Right hindlimb (tissue), 1 donor: ENCODE results near the gene EMX1.
"Not testable (repeated sequence)": the region's sequence is repeated elsewhere in the genome, so short reads cannot be mapped to it uniquely, and the experiment has no call there.

Source experiments
- DNase-seq: peaks from one replicate; pipeline ENCODE4 v3.0.0-alpha.2; 2018

Gene EMX1

DNA sequence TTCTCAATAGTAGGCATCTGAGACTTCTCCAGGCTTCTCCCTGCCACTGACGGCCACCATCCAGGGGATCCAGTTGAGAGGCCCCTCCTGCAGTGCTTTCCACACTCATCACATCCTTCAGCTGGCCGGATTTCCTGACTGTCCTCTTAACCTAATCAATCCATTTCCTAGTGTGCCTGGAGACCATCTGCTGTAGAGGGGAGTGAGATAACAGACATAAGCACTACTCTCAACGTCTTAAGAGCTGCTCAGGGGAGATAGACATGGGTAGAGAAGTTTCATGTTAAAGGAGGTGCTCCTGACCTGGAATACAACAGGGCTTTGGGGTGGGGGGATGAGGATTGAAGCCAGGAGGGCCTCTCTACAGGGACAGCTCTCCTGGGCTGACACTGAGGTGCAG lies 15.9 kb upstream of the EMX1 start:
- no peak for DNase-seq

DNA sequence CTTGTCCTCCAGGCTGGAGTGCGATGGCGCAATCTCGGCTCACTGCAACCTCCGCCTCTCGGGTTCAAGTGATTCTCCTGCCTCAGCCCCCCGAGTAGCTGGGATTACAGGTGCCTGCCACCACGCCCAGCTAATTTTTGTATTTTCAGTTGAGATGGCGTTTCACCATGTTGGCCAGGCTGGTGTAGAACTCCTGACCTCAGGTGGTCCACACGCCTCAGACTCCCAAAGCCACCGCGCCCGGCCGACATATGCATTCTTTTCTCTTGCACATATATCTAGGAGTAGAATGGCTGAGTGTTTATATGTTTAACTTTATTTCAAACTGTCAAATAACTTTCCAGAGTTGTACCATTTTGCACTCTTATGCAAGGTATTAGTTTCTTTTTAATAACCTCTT lies 9.9 kb upstream of the EMX1 start:
- not testable (repeated sequence) for DNase-seq

DNA sequence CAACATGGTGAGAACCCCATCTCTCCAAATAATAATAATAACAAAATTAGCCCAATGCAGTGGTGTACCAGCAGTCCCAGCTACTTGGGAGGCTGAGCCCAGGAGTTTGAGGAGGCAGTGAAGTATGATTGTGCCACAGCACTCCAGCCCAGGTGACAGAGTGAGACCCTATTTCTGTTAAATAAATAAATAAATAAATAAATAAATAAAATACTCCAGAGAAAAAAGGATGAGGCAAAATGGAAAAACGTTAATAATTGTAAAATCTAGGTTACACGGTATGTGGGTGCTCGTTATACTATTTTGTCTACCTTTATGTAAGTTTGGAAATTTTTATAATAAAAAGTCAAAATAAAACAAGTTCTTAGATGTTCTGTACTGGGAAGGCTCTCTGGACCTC lies 8.6 kb upstream of the EMX1 start:
- no peak for DNase-seq

DNA sequence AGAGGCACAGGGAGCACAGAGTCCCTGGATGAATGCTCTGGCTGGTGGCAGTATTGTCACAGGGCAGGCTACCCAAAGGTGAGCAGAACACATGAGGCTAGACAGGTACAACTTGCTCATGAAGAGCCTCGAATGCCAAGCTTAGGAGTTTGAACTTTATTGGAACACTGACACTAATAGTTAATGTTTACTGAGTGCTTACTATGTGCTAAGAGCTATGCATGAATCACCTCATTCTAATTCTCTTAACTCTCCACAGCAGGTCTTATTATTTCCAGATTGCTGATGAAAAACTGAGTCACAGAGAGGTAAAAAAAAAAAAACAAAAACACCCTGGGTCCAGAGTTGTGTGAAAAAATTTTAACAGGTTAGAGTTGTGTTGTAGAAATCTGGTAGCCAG lies 6.1 kb upstream of the EMX1 start:
- DNase-seq, result no peak

DNA sequence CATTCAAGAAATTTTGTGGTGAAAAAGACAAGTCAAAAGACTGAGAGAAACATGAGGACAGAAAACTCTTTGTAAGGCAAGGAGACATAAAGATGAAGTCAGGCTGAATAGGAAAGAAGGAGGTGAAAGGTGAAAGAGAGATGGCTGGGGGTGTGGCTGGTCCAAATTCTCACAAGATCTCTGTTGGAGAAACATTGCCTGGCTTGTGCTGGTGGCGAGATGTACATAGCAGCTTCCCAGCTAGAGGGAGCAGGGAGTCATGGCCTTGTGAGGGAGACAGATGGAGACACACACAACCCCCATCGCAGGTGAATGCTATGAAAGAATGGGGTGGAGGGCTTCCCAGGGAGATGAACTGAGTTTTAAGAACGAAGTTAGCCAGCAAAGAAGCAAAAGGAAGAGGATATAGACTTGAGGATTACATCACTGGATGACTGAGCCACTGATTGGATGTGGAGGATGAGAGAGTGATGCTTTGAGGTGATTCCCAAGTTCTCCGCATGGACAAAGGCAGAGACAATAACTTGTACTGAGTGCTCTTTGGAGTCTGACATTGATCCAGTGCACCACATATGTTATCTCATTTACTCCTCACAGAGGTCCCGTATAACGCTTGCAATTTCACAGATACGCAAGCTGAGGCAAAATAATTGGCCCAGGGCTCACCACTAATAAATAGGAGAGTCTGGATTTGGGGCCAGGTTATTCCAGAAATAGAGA lies 3.7 kb upstream of the EMX1 start:
- DNase-seq, result no peak

DNA sequence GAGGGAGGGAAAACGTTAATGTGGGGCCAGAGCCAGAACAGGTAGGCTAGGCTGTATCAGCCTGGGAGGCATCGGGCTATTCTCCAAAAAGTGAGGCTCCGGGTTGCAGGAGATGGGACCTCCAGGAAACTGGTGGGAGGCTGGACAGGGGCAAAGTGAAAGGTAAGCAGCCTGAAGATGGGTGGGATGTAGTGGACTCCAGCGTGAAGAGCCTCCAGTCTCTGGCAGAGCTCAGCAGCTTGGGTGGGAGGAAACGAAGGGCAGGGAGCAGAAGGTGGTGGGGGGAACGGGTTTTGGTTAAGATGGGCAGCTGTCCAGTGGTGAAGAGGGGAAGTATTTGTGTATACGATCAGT lies 3.1 kb upstream of the EMX1 start:
- DNase-seq, result no peak

DNA sequence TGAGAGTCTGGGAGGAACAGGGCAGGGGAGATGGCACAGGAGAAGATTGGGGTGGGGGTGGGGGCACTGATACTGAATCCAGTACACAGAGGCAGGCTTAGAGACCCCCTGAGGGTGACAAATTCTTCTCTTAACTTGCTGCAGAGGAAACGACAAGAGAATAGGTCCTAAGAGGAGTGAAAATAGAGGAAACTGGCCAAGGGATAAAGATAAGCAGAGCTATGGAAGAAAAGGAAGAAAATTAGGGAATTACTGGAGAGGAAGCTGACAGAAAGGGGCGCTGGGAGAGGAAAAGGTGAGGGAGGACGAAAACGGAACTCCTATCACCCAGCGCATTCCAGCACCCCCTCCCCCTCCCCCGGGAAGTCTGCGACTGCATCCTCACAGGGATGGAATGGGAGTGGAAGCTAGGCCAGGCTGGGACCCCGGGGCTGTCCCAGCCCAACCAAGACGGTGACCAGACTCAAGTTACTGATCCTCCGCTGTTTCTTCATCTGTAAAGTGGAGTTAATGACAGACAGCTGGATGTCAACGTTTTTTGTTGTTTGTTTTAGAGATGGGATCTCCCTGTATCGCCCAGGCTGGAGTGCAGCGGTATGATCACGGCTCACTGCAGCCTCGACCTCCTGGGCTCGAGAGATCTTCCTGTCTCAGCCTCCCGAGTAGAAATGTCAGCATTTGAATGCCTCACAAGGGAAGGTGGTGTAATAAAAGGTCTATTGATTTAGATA lies 2.6 kb upstream of the EMX1 start:
- DNase-seq, result no peak

DNA sequence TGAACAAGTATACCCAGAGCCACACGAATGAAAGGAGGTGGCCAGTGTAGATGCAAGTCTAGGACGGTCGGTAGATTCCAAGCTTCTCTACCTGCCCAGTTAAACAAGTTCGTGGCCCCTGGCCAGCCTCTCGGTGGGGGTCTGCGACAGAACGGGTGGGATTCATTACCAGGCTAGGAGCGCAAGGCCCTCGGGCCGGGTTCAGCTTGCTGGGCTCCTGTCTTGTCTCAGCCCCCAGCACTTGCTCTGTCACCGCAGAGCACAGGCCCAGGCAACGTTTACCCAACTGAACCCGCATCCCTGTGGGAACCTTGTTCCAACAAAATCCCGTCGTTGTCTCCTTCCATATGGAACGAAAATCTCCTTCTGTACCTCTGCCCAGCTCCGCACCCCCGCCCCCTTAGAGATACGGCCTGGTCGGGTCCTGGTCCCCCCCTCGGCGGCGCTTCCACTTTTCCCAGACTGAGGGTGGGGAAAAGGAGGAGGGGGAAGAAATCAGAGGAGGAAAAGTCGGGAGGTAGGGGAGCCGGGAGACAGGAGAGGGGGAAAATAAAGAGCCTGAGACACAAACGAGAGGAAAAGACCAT lies 1.9 kb upstream of the EMX1 start:
- no peak for DNase-seq

DNA sequence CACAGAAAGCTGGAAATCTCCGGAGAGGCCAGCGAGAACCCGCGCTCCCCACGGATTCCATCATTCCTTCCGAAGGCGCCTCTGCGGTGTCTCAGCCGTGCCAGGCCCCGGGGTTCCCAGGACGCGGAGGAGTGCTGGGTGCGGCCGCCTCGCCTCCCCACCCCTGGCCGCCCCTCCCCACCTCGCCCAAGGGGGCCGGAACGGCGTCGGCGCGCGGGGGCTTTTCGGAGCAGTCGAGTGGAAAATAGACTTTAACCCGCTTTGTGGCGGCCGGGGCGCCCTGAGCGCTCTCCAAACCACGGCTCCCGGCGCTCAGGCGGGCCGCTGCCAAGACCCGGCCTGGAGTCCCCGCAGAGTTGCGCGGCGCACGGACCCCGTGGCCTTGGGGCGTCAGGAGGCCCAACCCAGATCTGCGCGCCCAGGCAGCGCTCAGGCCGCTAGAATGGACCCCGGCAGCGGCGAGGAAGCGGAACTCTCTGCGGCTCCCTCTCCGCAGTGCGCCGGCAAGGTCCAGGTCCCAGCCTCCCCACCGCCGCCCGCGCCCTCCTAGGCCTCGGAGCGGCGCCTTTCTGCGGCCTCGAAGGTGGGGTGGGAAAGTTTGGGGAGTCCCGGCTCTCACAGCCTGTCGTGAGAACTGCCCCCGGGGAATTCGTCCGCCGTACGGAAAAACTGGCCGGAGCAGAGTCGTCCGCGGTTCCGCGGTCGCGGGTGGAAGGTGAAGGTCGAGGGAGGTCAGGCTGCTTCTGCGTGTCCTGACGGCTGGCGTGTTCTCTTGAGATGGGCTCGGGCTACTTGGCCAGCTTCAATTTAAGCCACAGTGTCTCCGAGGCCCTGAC lies 1.2 kb upstream of the EMX1 start:
- DNase-seq, result peak; percentile 53

DNA sequence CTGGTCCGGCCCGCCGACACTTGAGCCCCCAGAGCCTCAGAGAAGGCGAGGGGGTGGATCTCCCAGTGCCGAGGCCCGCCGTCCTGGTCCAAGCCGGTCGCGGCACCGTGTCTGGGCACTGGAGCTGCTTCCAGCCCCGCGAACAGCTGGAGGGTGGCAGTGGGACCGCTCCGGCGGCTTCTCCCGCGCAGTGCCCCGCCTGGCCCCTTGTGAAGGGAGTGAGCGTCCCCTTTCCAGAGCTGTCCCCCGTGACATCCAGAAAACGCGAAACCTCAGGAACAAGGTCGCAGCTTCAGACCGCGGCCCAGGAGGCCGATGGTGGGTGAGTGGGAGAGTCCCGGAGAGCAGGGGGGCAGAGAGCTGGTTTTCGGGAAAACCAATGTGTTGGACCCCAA lies 579 bp upstream of the EMX1 start:
- no peak for DNase-seq

DNA sequence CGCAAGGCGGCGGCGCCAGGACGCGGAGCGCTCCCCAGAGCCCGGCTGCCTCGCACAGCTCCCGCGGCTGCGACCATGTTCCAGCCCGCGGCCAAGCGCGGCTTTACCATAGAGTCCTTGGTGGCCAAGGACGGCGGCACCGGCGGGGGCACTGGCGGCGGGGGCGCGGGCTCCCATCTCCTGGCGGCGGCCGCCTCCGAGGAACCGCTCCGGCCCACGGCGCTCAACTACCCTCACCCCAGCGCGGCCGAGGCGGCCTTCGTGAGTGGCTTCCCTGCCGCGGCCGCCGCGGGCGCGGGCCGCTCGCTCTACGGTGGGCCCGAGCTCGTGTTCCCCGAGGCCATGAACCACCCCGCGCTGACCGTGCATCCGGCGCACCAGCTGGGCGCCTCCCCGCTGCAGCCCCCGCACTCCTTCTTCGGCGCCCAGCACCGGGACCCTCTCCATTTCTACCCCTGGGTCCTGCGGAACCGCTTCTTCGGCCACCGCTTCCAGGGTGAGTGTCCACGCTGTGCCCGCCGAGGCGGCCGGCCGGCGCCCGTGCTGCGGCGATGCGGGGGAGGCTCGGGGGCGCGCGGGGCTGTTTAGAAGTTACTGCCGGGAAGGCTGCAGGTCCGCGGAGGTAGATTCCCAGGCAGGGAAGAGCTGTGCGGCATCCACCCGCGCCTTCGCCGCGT lies 696 bp downstream of the EMX1 start:
- no peak for DNase-seq

DNA sequence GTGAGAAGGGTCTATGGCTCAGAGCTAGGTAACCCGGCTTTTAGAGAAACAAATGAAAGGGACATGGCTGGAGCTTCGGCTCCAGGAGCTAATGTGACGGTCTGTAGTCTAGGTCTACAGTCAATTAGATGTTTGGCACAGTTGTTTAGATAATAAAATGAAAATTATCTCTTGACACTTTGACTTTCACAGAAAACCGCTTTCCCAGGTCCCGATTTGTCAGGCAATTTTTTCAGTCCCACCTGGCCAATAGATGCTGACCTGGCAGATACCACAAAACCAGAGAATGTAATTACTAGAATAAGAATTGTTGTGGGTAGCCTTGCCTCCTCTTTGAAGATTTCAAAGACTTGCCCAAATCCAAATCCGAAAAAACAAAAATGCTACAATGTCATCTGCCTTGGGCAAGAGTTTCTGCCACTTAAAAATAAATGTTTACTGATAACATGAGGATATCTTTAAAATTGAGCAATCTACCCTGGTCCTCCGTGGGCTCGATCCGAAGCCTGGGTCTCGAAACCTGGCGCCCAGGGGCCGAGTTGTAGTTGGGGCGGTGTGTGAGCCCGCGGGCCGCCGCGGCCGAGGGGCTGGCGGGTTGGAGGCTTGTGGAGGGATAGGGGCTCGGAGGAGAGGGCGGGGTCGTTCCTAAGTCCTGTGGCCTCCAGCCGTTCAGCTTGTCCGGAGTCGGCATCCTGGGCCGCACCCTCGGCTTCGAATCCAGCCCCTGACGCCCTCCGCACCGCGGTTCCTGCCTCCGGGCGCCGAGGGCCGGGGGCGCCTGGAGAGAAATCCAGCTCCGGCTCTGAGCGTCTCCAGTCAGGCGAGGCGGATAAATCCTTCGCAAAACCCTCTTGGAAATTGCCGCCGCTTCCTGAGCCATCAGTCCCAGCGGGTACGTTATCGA lies 2.3 kb downstream of the EMX1 start:
- DNase-seq, result no peak

DNA sequence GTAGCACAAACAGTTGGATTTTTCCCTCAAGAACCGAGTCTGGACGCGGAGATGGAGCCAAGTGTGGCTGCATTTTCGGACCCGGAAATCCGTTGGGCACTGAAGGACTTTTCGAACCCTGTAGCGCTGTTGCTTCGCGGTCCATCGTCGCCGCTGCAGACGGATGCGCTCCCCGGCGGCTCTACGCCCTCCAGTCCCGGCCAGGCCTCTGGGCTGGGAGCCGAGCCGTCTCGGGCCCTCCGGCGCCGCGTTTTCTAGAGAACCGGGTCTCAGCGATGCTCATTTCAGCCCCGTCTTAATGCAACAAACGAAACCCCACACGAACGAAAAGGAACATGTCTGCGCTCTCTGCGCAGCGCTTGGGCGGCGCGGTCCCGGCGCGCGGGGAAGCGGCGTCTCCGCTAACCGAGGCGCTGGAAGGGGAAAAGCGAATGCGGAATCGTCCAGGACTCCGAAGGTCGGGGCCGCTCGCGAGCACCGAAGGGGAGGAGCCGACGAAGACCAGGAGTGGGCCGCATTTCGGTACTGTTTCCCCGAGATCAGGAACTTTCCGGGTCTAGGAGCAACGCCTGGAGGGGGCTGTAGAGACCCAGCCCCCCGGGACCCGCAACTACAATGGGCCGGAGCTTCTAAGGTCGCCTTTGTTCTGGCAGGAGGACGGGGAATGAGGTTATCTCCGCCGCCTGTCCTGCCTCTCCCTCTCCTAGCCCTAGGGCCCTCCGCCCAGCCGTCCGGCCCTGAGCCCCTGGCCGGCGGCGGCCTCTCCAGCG lies 3.2 kb downstream of the EMX1 start:
- DNase-seq, result peak; percentile 59

DNA sequence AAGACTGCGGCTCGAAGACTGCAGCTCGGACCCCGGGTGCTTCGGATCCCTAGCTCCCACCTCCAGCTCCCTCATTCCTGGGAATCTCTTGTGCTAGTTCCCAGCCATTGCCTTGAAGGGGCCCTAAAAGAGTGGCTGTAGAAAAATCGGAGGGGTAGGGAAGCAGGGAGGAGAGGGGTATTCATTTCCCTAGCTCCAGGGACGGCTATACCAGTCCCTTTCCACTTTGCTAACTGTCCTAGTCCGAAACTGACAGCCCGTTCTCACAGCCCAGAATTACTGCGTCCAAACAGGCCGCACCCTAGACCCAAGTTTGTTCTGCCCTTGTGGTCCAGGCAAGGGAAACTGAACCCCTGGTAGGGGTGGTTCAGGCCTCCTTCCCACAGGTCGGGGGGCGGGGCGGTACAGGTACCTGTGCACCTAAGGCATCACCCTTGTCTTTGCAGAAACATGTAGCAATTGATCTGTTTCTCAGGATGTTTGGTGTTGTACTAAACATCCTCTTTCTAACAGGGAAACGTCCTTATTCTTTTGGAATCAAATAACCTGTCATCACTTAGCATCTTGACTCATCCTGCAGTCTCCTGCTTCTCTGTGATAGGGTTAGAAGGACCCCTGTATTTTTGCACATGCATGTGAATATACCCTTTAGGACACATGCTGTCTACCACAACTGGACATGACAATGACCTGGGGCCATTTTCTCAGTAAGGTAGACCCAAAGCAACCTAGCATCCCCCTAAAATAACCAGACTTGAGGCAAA lies 4.0 kb downstream of the EMX1 start:
- no peak for DNase-seq

DNA sequence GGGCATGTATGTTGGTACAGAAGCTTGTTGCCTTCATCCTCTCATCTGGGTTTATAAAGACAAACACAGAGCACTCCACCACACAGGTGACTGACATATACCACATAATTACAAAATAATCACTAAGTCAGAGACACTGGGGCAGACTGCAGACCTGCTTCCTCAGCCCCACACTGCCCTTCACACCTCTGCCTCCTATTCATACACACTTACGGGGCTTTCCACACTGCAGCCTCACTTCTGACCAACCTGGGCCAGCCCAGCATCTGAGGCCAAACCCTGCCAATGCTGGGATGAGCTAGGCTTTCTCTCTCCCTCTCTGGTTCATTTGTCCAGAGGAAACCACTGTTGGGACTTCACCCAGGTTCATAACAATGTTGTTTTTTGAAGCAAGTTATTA lies 4.5 kb downstream of the EMX1 start:
- no peak for DNase-seq

DNA sequence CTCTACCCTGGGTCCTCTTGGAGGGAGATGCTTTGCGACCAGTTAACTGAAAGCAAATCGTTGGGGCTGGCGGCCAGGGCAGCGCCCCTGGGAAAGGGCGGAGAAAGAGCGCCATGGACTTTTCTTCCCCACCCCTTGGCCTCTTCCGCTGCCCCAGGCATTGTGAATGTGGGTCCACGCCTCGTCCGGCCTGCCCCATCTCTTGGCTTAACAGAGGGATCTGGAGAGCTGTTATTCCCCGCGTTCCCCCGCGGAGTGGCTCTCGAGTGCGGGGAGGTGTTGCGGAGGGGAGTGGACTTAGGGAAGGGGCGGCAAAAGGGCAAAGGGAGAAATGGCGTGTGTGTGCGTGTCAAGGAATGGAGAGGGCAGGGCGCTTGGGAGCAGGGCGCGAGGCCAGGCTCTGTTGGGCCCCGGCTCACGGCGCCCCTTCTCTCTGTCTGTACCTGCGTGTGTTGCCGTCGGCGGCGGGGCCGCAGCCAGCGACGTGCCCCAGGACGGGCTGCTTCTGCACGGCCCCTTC lies 6.6 kb downstream of the EMX1 start:
- DNase-seq, result no peak

DNA sequence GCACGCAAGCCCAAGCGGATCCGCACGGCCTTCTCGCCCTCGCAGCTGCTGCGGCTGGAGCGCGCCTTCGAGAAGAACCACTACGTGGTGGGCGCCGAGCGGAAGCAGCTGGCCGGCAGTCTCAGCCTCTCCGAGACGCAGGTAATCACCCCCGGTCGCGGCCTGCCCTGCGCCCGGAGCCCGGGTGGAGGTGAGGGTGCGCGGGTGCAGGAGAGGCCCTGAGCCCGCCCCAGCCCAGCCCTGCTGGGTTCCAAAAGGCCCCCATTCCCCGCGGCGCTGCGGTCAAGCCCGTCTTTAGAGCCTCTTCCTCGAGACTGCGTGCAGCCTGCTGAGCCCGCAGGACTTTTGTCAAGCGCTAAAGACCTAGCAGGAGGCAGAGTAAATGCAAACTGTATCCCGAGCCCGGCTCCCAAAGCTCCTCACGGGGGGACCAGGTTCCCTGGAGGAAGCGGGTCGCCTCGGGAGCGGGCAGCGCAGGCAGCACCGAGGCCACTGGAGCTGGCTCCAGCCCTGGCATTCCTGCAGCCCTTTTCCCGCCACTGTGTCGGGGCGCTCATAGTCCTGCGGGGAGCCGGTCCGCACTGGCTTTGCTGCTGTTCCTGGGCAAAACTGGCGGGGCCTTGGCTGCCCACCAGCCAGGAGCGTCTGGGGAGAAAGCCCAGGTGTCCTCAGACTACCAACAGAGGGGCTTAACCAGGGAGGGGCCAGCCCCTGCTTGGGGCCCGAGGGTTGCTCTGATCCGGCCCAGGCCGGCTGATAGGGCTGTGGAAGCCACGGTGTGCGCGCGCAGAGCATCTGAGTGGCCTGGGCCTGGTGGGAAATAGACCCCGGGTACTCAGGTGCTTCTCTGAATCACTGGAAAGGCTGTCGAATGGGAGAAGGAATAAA lies 7.3 kb downstream of the EMX1 start:
- DNase-seq, result no peak

DNA sequence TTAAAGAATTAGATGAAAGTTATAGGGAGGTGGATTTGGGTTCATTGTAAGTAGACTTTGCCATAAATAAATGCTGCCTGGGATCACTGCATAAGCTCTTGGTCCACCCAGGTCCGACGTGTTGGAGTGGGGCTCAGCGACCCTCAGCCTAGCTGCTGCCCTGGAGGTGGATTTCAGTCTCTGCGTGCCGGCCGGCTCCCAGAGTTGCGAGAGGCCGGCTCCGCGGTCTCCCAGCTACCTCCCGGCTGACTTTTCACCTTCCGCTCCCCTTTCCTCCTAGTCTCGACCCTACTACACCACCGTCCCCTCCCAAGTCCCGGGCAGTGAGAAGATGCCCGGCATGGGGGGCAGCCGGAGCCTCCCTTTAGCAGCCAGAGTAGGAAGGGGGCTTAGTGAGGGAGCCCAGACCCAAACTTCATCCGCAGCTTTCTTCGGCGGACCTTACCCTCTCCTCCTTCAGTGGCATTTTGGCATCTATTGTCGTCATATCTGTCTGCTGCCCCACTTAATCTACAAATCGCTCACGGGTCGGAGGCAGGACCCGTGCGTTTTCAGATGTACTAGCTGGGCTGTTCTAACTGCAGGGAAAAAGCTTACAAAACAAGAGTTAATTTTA lies 8.1 kb downstream of the EMX1 start:
- DNase-seq, result no peak
